ENCODE data around the gene SLC39A6.
A peak's percentile ranks its signal among the peaks of the same experiment; 100 is the strongest.
"Not testable (repeated sequence)": the region's sequence is repeated elsewhere in the genome, so short reads cannot be mapped to it uniquely, and the experiment has no call there.

SLC39A6 gene

DNA sequence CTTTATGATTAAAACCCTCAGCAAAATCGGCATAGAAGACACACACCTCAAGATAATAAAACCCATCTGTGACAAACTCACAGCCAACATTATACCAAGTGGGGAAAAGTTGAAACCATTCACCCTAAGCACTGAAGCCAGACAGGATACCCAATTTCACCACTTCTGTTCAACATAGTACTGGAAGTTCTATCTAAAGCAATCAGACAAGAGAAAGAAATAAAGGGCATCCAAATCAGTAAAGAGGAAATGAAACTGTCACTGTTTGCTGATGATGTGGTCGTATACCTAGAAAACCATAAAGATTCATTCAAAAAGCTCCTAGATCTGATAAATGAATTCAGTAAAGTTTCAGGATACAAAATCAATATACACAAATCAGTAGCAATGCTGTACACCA lies 45.4 kb downstream of the SLC39A6 start:
- Histone ChIP-seq H3K9ac (ENCODE audit: low read depth in 1 of 2, low read length in 2 of 2) (no peak overlapping the region), H3K27ac (ENCODE audit: low read depth in 2 of 2, low read length in 2 of 2) (no peak overlapping the region), H3K27me3 (ENCODE audit: control insufficient read depth in 2 of 2, insufficient read depth in 2 of 2, low read length in 2 of 2) (no peaks in the 10 kb centered on the region), H3K36me3 (ENCODE audit: control insufficient read depth in 2 of 2, insufficient read depth in 2 of 2, low read length in 2 of 2) (no peaks in the 10 kb centered on the region), H3K4me3 (ENCODE audit: low read length in 2 of 2) (no peak overlapping the region), H3K9me3 (ENCODE audit: control insufficient read depth in 2 of 2, low read length in 2 of 2) (no peaks in the 10 kb centered on the region), H3K4me1 (ENCODE audit: control insufficient read depth in 2 of 2, insufficient read depth in 2 of 2, low read length in 2 of 2) (no peaks in the 10 kb centered on the region)

DNA sequence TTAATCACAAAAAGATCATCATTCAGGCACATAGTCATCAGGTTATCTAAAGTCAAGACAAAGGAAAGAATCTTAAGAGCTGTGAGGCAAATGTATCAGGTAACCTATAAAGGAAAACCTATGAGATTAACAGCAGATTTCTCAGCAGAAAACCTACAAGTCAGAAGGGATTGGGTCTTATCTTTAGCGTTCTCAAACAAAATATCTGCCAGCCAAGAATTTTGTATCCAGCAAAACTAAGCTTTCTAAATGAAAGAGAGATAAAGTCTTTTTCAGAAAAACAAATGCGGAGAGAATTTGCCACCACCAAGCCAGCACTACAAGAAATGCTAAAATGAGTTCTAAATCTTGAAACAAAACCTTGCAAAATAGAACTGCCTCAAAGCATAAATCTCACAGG lies 48.0 kb downstream of the SLC39A6 start:
- H3K36me3 ChIP-seq (ENCODE audit: control insufficient read depth in 2 of 2, insufficient read depth in 2 of 2, low read length in 2 of 2); H3K4me3 ChIP-seq (ENCODE audit: low read length in 2 of 2); H3K9me3 ChIP-seq (ENCODE audit: control insufficient read depth in 2 of 2, low read length in 2 of 2): not testable (repeated sequence)

GRCh38 chr18:36078751-36079529 lies 50.2 kb downstream of the SLC39A6 start:
- Histone ChIP-seq H3K9ac (ENCODE audit: low read depth in 1 of 2, low read length in 2 of 2) (no peak overlapping the region), H3K27ac (ENCODE audit: low read depth in 2 of 2, low read length in 2 of 2) (no peak overlapping the region), H3K4me1 (ENCODE audit: control insufficient read depth in 2 of 2, insufficient read depth in 2 of 2, low read length in 2 of 2) (no peaks in the 10 kb centered on the region), H3K27me3 (ENCODE audit: control insufficient read depth in 2 of 2, insufficient read depth in 2 of 2, low read length in 2 of 2) (peaks cover 0 to under 1% of the 10 kb centered on the region in 2 donors), H3K9me3 (ENCODE audit: control insufficient read depth in 2 of 2, low read length in 2 of 2) (no peaks in the 10 kb centered on the region), H3K36me3 (ENCODE audit: control insufficient read depth in 2 of 2, insufficient read depth in 2 of 2, low read length in 2 of 2) (no peaks in the 10 kb centered on the region), H3K4me3 (ENCODE audit: low read length in 2 of 2) (no peak overlapping the region)

More for the DNA sequence above, 48.0 kb downstream of the SLC39A6 start:
- not testable (repeated sequence) for H3K27ac ChIP-seq (ENCODE audit: low read depth in 2 of 2, low read length in 2 of 2); H3K4me1 ChIP-seq (ENCODE audit: control insufficient read depth in 2 of 2, insufficient read depth in 2 of 2, low read length in 2 of 2); H3K27me3 ChIP-seq (ENCODE audit: control insufficient read depth in 2 of 2, insufficient read depth in 2 of 2, low read length in 2 of 2); H3K9ac ChIP-seq (ENCODE audit: low read depth in 1 of 2, low read length in 2 of 2)

DNA sequence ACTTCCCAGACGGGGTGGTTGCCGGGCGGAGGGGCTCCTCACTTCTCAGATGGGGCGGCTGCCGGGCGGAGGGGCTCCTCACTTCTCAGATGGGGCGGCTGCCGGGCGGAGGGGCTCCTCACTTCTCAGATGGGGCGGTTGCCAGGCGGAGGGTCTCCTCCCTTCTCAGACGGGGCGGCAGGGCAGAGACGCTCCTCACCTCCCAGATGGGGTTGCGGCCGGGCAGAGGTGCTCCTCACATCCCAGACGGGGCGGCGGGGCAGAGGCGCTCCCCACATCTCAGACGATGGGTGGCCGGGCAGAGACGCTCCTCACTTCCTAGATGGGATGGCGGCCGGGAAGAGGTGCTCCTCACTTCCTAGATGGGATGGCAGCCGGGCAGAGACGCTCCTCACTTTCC lies 51.4 kb downstream of the SLC39A6 start:
- not testable (repeated sequence) for H3K36me3 ChIP-seq (ENCODE audit: control insufficient read depth in 2 of 2, insufficient read depth in 2 of 2, low read length in 2 of 2); H3K27me3 ChIP-seq (ENCODE audit: control insufficient read depth in 2 of 2, insufficient read depth in 2 of 2, low read length in 2 of 2); H3K27ac ChIP-seq (ENCODE audit: low read depth in 2 of 2, low read length in 2 of 2); H3K4me3 ChIP-seq (ENCODE audit: low read length in 2 of 2); H3K9me3 ChIP-seq (ENCODE audit: control insufficient read depth in 2 of 2, low read length in 2 of 2); H3K9ac ChIP-seq (ENCODE audit: low read depth in 1 of 2, low read length in 2 of 2); H3K4me1 ChIP-seq (ENCODE audit: control insufficient read depth in 2 of 2, insufficient read depth in 2 of 2, low read length in 2 of 2)

GRCh38 chr18:36075862-36076587 lies 53.1 kb downstream of the SLC39A6 start:
- Histone ChIP-seq H3K27me3 (ENCODE audit: control insufficient read depth in 2 of 2, insufficient read depth in 2 of 2, low read length in 2 of 2) (peaks cover 0 to 3% of the 10 kb centered on the region in 2 donors), H3K27ac (ENCODE audit: low read depth in 2 of 2, low read length in 2 of 2) (no peak overlapping the region), H3K9ac (ENCODE audit: low read depth in 1 of 2, low read length in 2 of 2) (no peak overlapping the region), H3K4me3 (ENCODE audit: low read length in 2 of 2) (no peak overlapping the region), H3K9me3 (ENCODE audit: control insufficient read depth in 2 of 2, low read length in 2 of 2) (no peaks in the 10 kb centered on the region), H3K36me3 (ENCODE audit: control insufficient read depth in 2 of 2, insufficient read depth in 2 of 2, low read length in 2 of 2) (no peaks in the 10 kb centered on the region), H3K4me1 (ENCODE audit: control insufficient read depth in 2 of 2, insufficient read depth in 2 of 2, low read length in 2 of 2) (no peaks in the 10 kb centered on the region)

- Histone ChIP-seq H3K27ac (ENCODE audit: low read depth in 2 of 2, low read length in 2 of 2) (no peak overlapping the region), H3K4me1 (ENCODE audit: control insufficient read depth in 2 of 2, insufficient read depth in 2 of 2, low read length in 2 of 2) (no peaks in the 10 kb centered on the region), H3K4me3 (ENCODE audit: low read length in 2 of 2) (no peak overlapping the region), H3K9ac (ENCODE audit: low read depth in 1 of 2, low read length in 2 of 2) (no peak overlapping the region), H3K36me3 (ENCODE audit: control insufficient read depth in 2 of 2, insufficient read depth in 2 of 2, low read length in 2 of 2) (no peaks in the 10 kb centered on the region), H3K27me3 (ENCODE audit: control insufficient read depth in 2 of 2, insufficient read depth in 2 of 2, low read length in 2 of 2) (peaks cover 0 to 3% of the 10 kb centered on the region in 2 donors), H3K9me3 (ENCODE audit: control insufficient read depth in 2 of 2, low read length in 2 of 2) (no peaks in the 10 kb centered on the region)
These were observed 54.7 kb downstream of the SLC39A6 start for GRCh38 chr18:36074435-36074834.

GRCh38 chr18:36073676-36074075 lies 55.5 kb downstream of the SLC39A6 start:
- Histone ChIP-seq H3K4me3 (ENCODE audit: low read length in 2 of 2) (no peak overlapping the region), H3K27ac (ENCODE audit: low read depth in 2 of 2, low read length in 2 of 2) (no peak overlapping the region), H3K36me3 (ENCODE audit: control insufficient read depth in 2 of 2, insufficient read depth in 2 of 2, low read length in 2 of 2) (no peaks in the 10 kb centered on the region), H3K9me3 (ENCODE audit: control insufficient read depth in 2 of 2, low read length in 2 of 2) (no peaks in the 10 kb centered on the region), H3K9ac (ENCODE audit: low read depth in 1 of 2, low read length in 2 of 2) (no peak overlapping the region), H3K4me1 (ENCODE audit: control insufficient read depth in 2 of 2, insufficient read depth in 2 of 2, low read length in 2 of 2) (no peaks in the 10 kb centered on the region), H3K27me3 (ENCODE audit: control insufficient read depth in 2 of 2, insufficient read depth in 2 of 2, low read length in 2 of 2) (peaks cover 0 to 3% of the 10 kb centered on the region in 2 donors)

- not testable (repeated sequence) for H3K4me1 ChIP-seq (ENCODE audit: control insufficient read depth in 2 of 2, insufficient read depth in 2 of 2, low read length in 2 of 2); H3K27me3 ChIP-seq (ENCODE audit: control insufficient read depth in 2 of 2, insufficient read depth in 2 of 2, low read length in 2 of 2); H3K9me3 ChIP-seq (ENCODE audit: control insufficient read depth in 2 of 2, low read length in 2 of 2); H3K27ac ChIP-seq (ENCODE audit: low read depth in 2 of 2, low read length in 2 of 2); H3K9ac ChIP-seq (ENCODE audit: low read depth in 1 of 2, low read length in 2 of 2); H3K36me3 ChIP-seq (ENCODE audit: control insufficient read depth in 2 of 2, insufficient read depth in 2 of 2, low read length in 2 of 2); H3K4me3 ChIP-seq (ENCODE audit: low read length in 2 of 2)
These were observed 56.7 kb downstream of the SLC39A6 start for GRCh38 chr18:36072406-36072805.

GRCh38 chr18:36067055-36067957 lies 61.8 kb downstream of the SLC39A6 start, which contains the start of gene RPRD1A:
Gene RPRD1A, minus strand, starts transcription at chr18:36067559. Its CDS starts 155 bp downstream, at chr18:36067404.
- H3K27ac ChIP-seq (ENCODE audit: low read depth in 2 of 2, low read length in 2 of 2): peak within 1 kb of the TSS; percentile 94 to 95
- H3K9ac ChIP-seq (ENCODE audit: low read depth in 1 of 2, low read length in 2 of 2): peak within 1 kb of the TSS; percentile 83 to 94
- no peaks in the 10 kb centered on the region for H3K9me3 ChIP-seq (ENCODE audit: control insufficient read depth in 2 of 2, low read length in 2 of 2)
- peaks cover 4 to 8% of the 10 kb centered on the region in 2 donors for H3K4me1 ChIP-seq (ENCODE audit: control insufficient read depth in 2 of 2, insufficient read depth in 2 of 2, low read length in 2 of 2)
- no peaks in the 10 kb centered on the region for H3K27me3 ChIP-seq (ENCODE audit: control insufficient read depth in 2 of 2, insufficient read depth in 2 of 2, low read length in 2 of 2)
- peak within 1 kb of the TSS; percentile 92 to 97 for H3K4me3 ChIP-seq (ENCODE audit: low read length in 2 of 2)
- no peaks in the 10 kb centered on the region for H3K36me3 ChIP-seq (ENCODE audit: control insufficient read depth in 2 of 2, insufficient read depth in 2 of 2, low read length in 2 of 2)

All from mucosa of rectum (tissue), 2 donors.